Hepatocyte (in vitro differentiated cells): ENCODE data around the gene CTNNA2. TPM values are rescaled to one million over a fixed set of nuclear protein-coding genes. Genes with fewer than 3 reads are reported as not detected.

Experiments
- DNase-seq: peaks from one replicate; pipeline ENCODE4 v3.0.0-alpha.2; 2016; ENCODE audit warnings: low spot score
- H2AFZ ChIP-seq: fragments of 200-600 bp; sonication (generic); 2 replicates; pipeline ENCODE4 v1.6.0; 2016; ENCODE audit warnings: antibody characterized with exemption, mild to moderate bottlenecking
- H3K27ac ChIP-seq: fragments of 200-600 bp; sonication (generic); 2 replicates; pipeline ENCODE4 v1.5.1; 2016; ENCODE audit warnings: mild to moderate bottlenecking
- H3K27me3 ChIP-seq: fragments of 200-600 bp; sonication (generic); 2 replicates; pipeline ENCODE4 v1.6.1; 2016
- H3K36me3 ChIP-seq: fragments of 200-600 bp; sonication (generic); replicated peaks from 2 replicates; pipeline ENCODE4 v1.5.1; 2016; ENCODE audit warnings: low read depth; ENCODE audit not compliant: insufficient read depth
- H3K4me1 ChIP-seq: fragments of 200-600 bp; sonication (generic); 2 replicates; pipeline ENCODE4 v1.5.1; 2016; ENCODE audit warnings: mild to moderate bottlenecking, moderate library complexity; ENCODE audit not compliant: insufficient read depth
- H3K4me2 ChIP-seq: fragments of 200-600 bp; sonication (generic); 2 replicates; pipeline ENCODE4 v1.6.0; 2016
- H3K4me3 ChIP-seq: fragments of 200-600 bp; sonication (generic); 2 replicates; pipeline ENCODE4 v1.5.1; 2016; ENCODE audit warnings: mild to moderate bottlenecking
- H3K79me2 ChIP-seq: fragments of 200-600 bp; sonication (generic); 2 replicates; pipeline ENCODE4 v1.6.0; 2017; ENCODE audit warnings: mild to moderate bottlenecking
- H3K9me2 ChIP-seq: fragments of 200-600 bp; sonication (generic); replicated peaks from 2 replicates; pipeline ENCODE4 v1.6.0; 2017; ENCODE audit warnings: mild to moderate bottlenecking; ENCODE audit not compliant: insufficient read depth
- H3K9me3 ChIP-seq: fragments of 200-600 bp; sonication (generic); 2 replicates; pipeline ENCODE4 v1.5.1; 2016; ENCODE audit warnings: low read depth, mild to moderate bottlenecking
- H4K20me1 ChIP-seq: fragments of 200-600 bp; sonication (generic); 2 replicates; pipeline ENCODE4 v1.6.0; 2016; ENCODE audit warnings: mild to moderate bottlenecking; ENCODE audit not compliant: insufficient read depth, poor library complexity, severe bottlenecking
- EZH2 ChIP-seq: fragments of 200-600 bp; sonication (generic); IDR thresholded peaks from 2 replicates; pipeline ENCODE4 v1.6.1; 2016; ENCODE audit warnings: antibody characterized with exemption, mild to moderate bottlenecking, borderline replicate concordance
- EZH2phosphoT487 ChIP-seq: fragments of 200-600 bp; sonication (generic); IDR thresholded peaks from one replicate; pipeline ENCODE4 v1.6.1; 2018; ENCODE audit warnings: antibody characterized with exemption, mild to moderate bottlenecking, low read depth, moderate library complexity; ENCODE audit not compliant: unreplicated experiment, severe bottlenecking
- WGBS: methylation state at CpG from one replicate; pipeline ENCODE4 v1.1.6; 2016; ENCODE audit warnings: low lambda C conversion rate; ENCODE audit errors: missing lambda C conversion rate; 5-methylcytosine and 5-hydroxymethylcytosine counted together
- polyA plus RNA-seq: library from polyadenylated mRNA; unstranded; fragments of >200 nt; fragmentation: Nextera tagmentation; extraction: Ambion mirVana; gene quantifications from 2 replicates; pipeline ENCODE4 v1.2.1, GENCODE V29; 2016
- total RNA-seq: library from RNA; depleted of rRNA; stranded (reverse); fragments of >200 nt; gene quantifications from 2 replicates; pipeline ENCODE4 v1.2.3, GENCODE V29; 2014
- TF ChIP-seq, protein P1 (sequence below): fragments of 200-600 bp; sonication (generic); IDR thresholded peaks from 2 replicates; pipeline ENCODE4 v1.5.1; 2016; ENCODE audit warnings: antibody characterized with exemption, mild to moderate bottlenecking; ENCODE audit not compliant: poor library complexity

The CTNNA2 gene
- total and polyA plus RNA-seq, 2 experiments from 2014 or later, result 0.79 to 4.4 TPM

DNA sequence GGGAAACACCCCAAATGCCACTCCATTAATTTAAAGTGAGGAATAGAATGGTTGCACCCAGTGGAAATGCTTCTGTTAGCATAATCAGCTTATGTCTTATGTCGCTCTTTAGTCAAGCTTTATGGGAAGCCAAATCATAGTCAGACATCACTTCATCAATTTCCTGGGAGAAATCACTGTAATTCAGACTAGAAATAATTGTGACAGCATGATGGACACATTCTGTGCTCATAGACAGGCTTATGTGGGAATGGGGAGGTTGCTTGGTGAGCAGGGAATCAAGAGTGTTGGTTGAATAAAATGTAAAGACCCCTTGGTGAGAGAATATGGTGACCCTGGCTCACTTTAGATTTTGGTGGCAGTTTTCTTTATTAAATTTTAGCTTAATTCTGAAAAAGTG, 174.0 kb downstream of the CTNNA2 start:
- Histone ChIP-seq H3K9me2 (no peaks in the 10 kb centered on the region), H3K4me3 (no peak overlapping the region), H4K20me1 (no peaks in the 10 kb centered on the region), H3K9me3 (no peaks in the 10 kb centered on the region), H2AFZ (no peak overlapping the region), H3K4me2 (no peak overlapping the region), H3K36me3 (no peaks in the 10 kb centered on the region), H3K27ac (no peak overlapping the region), H3K27me3 (no peaks in the 10 kb centered on the region), H3K4me1 (no peaks in the 10 kb centered on the region), H3K79me2 (no peaks in the 10 kb centered on the region)
- 95% methylated on average over 1 of the region's 1 CpG for WGBS
- TF ChIP-seq EZH2, result no peak
- TF ChIP-seq, protein P1, sequence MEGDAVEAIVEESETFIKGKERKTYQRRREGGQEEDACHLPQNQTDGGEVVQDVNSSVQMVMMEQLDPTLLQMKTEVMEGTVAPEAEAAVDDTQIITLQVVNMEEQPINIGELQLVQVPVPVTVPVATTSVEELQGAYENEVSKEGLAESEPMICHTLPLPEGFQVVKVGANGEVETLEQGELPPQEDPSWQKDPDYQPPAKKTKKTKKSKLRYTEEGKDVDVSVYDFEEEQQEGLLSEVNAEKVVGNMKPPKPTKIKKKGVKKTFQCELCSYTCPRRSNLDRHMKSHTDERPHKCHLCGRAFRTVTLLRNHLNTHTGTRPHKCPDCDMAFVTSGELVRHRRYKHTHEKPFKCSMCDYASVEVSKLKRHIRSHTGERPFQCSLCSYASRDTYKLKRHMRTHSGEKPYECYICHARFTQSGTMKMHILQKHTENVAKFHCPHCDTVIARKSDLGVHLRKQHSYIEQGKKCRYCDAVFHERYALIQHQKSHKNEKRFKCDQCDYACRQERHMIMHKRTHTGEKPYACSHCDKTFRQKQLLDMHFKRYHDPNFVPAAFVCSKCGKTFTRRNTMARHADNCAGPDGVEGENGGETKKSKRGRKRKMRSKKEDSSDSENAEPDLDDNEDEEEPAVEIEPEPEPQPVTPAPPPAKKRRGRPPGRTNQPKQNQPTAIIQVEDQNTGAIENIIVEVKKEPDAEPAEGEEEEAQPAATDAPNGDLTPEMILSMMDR, result no peak
- DNase-seq, result no peak

DNA sequence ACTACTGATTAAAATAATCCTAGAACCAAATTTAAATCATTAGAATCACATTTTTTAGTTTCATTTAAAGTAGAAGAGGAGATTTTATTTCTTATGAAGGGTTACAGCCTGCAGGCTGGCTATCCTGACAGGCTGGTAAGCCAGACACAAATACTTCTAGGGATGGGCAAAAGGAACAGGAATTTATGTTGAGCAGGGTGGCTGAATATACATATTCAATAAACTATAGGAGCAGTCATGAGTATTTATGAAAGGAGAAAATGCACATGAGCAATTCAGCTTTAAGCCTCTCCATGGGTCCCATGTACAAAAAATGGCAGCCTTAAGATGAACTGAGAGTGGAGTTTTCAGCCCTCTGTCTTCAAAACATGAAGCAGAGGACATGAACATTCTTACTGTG, 182.4 kb downstream of the CTNNA2 start:
- Histone ChIP-seq H3K9me2 (no peaks in the 10 kb centered on the region), H3K4me3 (no peak overlapping the region), H4K20me1 (no peaks in the 10 kb centered on the region), H3K27ac (no peak overlapping the region), H3K9me3 (no peaks in the 10 kb centered on the region), H2AFZ (no peak overlapping the region), H3K4me1 (no peaks in the 10 kb centered on the region), H3K79me2 (no peaks in the 10 kb centered on the region), H3K36me3 (no peaks in the 10 kb centered on the region), H3K4me2 (no peak overlapping the region), H3K27me3 (no peaks in the 10 kb centered on the region)
- TF ChIP-seq EZH2 (no peak), EZH2phosphoT487 (no peak)
- TF ChIP-seq, protein P1, result no peak
- no peak for DNase-seq

DNA sequence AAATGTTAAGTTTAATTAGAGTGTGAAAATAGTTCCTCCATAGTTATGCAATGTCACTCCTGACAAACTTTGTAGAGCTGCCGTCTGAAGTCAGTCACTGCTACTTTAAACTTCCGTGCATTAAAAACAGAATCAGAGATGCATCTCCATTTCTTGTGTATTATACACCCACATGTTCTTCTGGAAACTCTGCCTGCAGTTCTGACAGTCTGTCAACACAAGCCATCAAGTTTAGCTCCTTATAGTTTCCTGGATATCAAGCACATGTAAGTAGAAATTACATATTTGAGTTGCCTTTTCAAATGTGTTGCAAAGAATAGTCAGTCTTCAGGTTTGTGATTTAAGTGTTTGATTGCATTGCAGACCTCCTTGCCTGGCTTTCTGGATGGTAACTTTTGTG, 184.3 kb downstream of the CTNNA2 start:
- Histone ChIP-seq H3K27ac (no peak overlapping the region), H3K4me1 (no peaks in the 10 kb centered on the region), H3K9me2 (no peaks in the 10 kb centered on the region), H3K27me3 (no peaks in the 10 kb centered on the region), H3K4me2 (no peak overlapping the region), H2AFZ (no peak overlapping the region), H4K20me1 (no peaks in the 10 kb centered on the region), H3K36me3 (no peaks in the 10 kb centered on the region), H3K79me2 (no peaks in the 10 kb centered on the region), H3K9me3 (no peaks in the 10 kb centered on the region), H3K4me3 (no peak overlapping the region)
- no peak for TF ChIP-seq EZH2phosphoT487
- TF ChIP-seq EZH2, result no peak
- TF ChIP-seq, protein P1, result no peak
- no peak for DNase-seq
- 87% methylated on average over 2 of the region's 2 CpGs for WGBS

DNA sequence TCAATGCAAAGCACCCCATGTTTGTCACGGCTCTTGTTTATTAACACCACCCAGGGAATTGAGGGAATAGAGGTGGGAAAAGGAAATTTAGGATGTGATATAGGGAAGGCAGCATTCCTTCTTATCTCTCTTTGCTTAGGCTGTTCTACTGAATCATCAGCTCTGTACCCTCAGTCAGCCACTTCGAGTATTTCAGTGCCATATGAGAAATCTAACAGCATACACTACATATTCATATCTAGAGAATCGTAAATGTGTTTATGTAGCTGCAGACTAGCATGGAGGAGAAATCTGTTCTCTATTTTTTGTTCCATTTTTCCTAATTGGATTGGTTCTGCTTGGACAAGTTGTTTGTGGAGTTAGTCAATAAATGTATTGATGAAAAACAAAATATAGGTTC, 187.8 kb downstream of the CTNNA2 start:
- Histone ChIP-seq H3K27me3 (no peaks in the 10 kb centered on the region), H3K79me2 (no peaks in the 10 kb centered on the region), H3K27ac (no peak overlapping the region), H3K9me2 (no peaks in the 10 kb centered on the region), H2AFZ (no peak overlapping the region), H4K20me1 (no peaks in the 10 kb centered on the region), H3K4me1 (no peaks in the 10 kb centered on the region), H3K4me3 (no peak overlapping the region), H3K36me3 (no peaks in the 10 kb centered on the region), H3K9me3 (no peaks in the 10 kb centered on the region), H3K4me2 (no peak overlapping the region)
- DNase-seq, result no peak
- TF ChIP-seq EZH2phosphoT487 (no peak), EZH2 (no peak)
- TF ChIP-seq, protein P1, result no peak
- 88% methylated on average over 3 of the region's 3 CpGs for WGBS
